Smooth muscle cell (in vitro differentiated cells): ENCODE results near the gene PHLDB1. TPM values are rescaled to one million over a fixed set of nuclear protein-coding genes. Genes with fewer than 3 reads are reported as not detected.
A peak's percentile ranks its signal among the peaks of the same experiment; 100 is the strongest.

Source experiments
- DNase-seq: peaks from one replicate; lab custom pipeline; 2025; ENCODE audit not compliant: unreplicated experiment; lab: John Stamatoyannopoulos, UW
- H2AFZ ChIP-seq: fragments of 200-600 bp; sonication (generic); 2 replicates; pipeline ENCODE4 v1.6.0; 2016; ENCODE audit warnings: antibody characterized with exemption, low read depth, mild to moderate bottlenecking
- H3F3A ChIP-seq: fragments of 200-600 bp; sonication (generic); 2 replicates; pipeline ENCODE4 v1.6.0; 2017; ENCODE audit warnings: antibody characterized with exemption, low read depth
- H3K27ac ChIP-seq: fragments of 200-600 bp; sonication (generic); 2 replicates; pipeline ENCODE4 v1.5.1; 2016; ENCODE audit warnings: low read depth, mild to moderate bottlenecking
- H3K27me3 ChIP-seq: fragments of 200-600 bp; sonication (generic); 2 replicates; pipeline ENCODE4 v1.6.1; 2016; ENCODE audit warnings: low read depth, mild to moderate bottlenecking
- H3K36me3 ChIP-seq: fragments of 200-600 bp; sonication (generic); 2 replicates; pipeline ENCODE4 v1.5.1; 2016; ENCODE audit warnings: low read depth
- H3K4me1 ChIP-seq: fragments of 200-600 bp; sonication (generic); 2 replicates; pipeline ENCODE4 v1.5.1; 2016; ENCODE audit warnings: low read depth
- H3K4me2 ChIP-seq: fragments of 200-600 bp; sonication (generic); 2 replicates; pipeline ENCODE4 v1.6.0; 2016; ENCODE audit warnings: mild to moderate bottlenecking
- H3K4me3 ChIP-seq: fragments of 200-600 bp; sonication (generic); 2 replicates; pipeline ENCODE4 v1.5.1; 2016; ENCODE audit warnings: mild to moderate bottlenecking
- H3K79me2 ChIP-seq: fragments of 200-600 bp; sonication (generic); 2 replicates; pipeline ENCODE4 v1.6.0; 2016; ENCODE audit warnings: low read depth, mild to moderate bottlenecking
- H3K9ac ChIP-seq: fragments of 200-600 bp; sonication (generic); 2 replicates; pipeline ENCODE4 v1.6.0; 2016; ENCODE audit warnings: low read depth
- H3K9me3 ChIP-seq: fragments of 200-600 bp; sonication (generic); replicated peaks from 2 replicates; pipeline ENCODE4 v1.5.1; 2016; ENCODE audit warnings: low read depth
- H4K20me1 ChIP-seq: fragments of 200-600 bp; sonication (generic); 2 replicates; pipeline ENCODE4 v1.6.0; 2016; ENCODE audit warnings: low read depth
- WGBS: methylation state at CpG from one replicate; pipeline ENCODE4 v1.1.7; 2016; ENCODE audit warnings: low lambda C conversion rate; 5-methylcytosine and 5-hydroxymethylcytosine counted together
- polyA plus RNA-seq: library from polyadenylated mRNA; unstranded; fragments of >200 nt; fragmentation: Nextera tagmentation; extraction: Ambion mirVana; gene quantifications from 2 replicates; pipeline ENCODE4 v1.2.1, GENCODE V29; 2016
- total RNA-seq: library from RNA; depleted of rRNA; stranded (reverse); fragments of >200 nt; gene quantifications from 2 replicates; pipeline ENCODE4 v1.2.3, GENCODE V29; 2014
- TF ChIP-seq, protein P1 (sequence below): fragments of 200-600 bp; sonication (generic); IDR thresholded peaks from 2 replicates; pipeline ENCODE4 v1.5.1; 2017; ENCODE audit warnings: borderline replicate concordance, mild to moderate bottlenecking, antibody characterized with exemption; ENCODE audit not compliant: insufficient read depth, poor library complexity, severe bottlenecking

PHLDB1 gene
- total and polyA plus RNA-seq, 2 experiments from 2014 or later: 86.0 to 89.0 TPM

DNA sequence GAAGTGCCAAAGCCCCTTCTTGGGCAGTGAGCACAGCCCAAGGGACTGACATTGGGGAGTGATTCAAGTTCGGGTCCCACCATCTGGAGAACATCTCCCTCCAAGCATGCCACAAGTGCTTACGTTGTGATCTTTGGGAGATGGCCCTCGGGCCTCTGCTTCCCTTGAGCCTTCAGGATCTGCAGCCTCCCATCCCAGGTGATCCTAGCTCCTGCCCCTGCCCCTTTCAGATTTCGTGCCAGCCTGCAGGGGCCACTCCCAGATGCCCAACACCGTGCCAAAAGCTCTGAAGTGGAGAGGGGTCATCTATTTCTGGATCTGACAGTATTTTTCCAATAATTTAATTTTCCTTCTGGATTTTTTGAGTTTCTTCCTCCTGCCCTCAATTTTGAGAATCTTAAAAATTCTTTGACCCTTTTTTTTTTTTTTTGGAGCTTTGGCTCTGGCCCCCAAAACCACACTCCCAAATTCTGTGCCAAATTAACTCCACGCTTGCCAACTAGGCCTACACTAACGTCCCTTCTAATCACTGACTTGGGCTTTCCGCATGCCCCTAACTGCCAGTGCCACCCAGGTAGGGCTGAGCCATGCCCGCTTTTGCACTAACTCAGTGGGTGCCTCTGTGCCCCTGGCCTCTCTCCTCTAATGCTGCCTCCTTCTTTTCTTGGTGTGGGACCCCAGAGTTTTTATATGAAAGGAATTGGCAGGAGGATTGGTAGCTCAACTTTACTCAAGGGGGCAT is 25.3 kb downstream of the PHLDB1 start:
- Histone ChIP-seq H3K27me3 (no peaks in the 10 kb centered on the region), H3K79me2 (peaks cover 9% of the 10 kb centered on the region), H3K4me2 (no peak overlapping the region), H4K20me1 (peaks cover 99% of the 10 kb centered on the region), H3K4me1 (peaks cover 21% of the 10 kb centered on the region), H3K9me3 (no peaks in the 10 kb centered on the region), H3F3A (no peaks in the 10 kb centered on the region), H3K9ac (no peak overlapping the region), H3K27ac (no peak overlapping the region), H2AFZ (no peak overlapping the region), H3K4me3 (no peak overlapping the region), H3K36me3 (no peaks in the 10 kb centered on the region)
- 96% methylated on average over 9 of the region's 9 CpGs for WGBS
- no peak for DNase-seq
- TF ChIP-seq, protein P1, sequence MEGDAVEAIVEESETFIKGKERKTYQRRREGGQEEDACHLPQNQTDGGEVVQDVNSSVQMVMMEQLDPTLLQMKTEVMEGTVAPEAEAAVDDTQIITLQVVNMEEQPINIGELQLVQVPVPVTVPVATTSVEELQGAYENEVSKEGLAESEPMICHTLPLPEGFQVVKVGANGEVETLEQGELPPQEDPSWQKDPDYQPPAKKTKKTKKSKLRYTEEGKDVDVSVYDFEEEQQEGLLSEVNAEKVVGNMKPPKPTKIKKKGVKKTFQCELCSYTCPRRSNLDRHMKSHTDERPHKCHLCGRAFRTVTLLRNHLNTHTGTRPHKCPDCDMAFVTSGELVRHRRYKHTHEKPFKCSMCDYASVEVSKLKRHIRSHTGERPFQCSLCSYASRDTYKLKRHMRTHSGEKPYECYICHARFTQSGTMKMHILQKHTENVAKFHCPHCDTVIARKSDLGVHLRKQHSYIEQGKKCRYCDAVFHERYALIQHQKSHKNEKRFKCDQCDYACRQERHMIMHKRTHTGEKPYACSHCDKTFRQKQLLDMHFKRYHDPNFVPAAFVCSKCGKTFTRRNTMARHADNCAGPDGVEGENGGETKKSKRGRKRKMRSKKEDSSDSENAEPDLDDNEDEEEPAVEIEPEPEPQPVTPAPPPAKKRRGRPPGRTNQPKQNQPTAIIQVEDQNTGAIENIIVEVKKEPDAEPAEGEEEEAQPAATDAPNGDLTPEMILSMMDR: no peak

DNA sequence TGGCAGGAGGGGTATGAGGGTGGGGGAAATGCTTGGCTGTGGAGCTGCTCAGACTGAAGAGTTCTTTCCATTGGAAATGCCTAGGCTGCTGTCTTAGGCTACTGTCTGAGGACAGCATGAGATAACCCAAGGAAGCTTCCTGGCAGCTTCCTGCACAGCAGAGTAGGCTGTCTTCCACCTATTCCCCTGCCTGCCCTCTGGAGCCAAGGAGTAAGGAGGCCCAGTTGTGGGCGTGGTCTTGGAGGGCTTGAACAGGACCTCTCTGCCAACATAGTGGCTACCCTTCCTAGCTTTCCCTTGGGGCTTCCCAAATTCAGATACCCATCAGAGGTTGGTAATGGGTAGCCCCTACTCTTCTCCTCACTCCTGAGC is 25.9 kb downstream of the PHLDB1 start:
- no peak overlapping the region for H3K27ac ChIP-seq
- no peak overlapping the region for H2AFZ ChIP-seq
- H3K79me2 ChIP-seq: peaks cover 11% of the 10 kb centered on the region
- H3K9ac ChIP-seq: no peak overlapping the region
- H3K27me3 ChIP-seq: no peaks in the 10 kb centered on the region
- H3K4me1 ChIP-seq: peaks cover 21% of the 10 kb centered on the region
- H3K36me3 ChIP-seq: no peaks in the 10 kb centered on the region
- H3K4me3 ChIP-seq: no peak overlapping the region
- H4K20me1 ChIP-seq: peaks cover 99% of the 10 kb centered on the region
- 90% methylated on average over 1 of the region's 1 CpG for WGBS
- DNase-seq: no peak
- no peak overlapping the region for H3K4me2 ChIP-seq
- TF ChIP-seq, protein P1: no peak
- H3K9me3 ChIP-seq: no peaks in the 10 kb centered on the region
- no peaks in the 10 kb centered on the region for H3F3A ChIP-seq

DNA sequence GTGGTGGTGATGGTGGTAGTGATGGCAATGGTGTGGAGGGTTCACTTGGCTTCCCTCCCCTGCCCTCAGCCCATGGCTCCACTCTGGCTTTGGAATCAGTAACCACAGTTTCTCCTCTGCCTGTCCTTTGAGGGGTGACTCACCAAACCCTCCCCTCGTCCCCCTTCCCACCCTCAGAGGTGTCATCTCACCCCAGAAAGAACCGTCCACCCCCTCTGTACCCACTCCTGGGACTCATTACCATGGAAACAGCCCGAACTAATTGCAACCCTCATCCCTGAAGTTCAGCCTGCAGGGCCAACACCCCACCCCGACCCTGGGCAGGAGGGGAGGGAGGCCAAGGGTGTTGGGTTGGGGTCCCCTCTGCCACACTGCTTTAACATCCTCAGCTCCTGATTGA is 26.6 kb downstream of the PHLDB1 start:
- no peak overlapping the region for H3K4me3 ChIP-seq
- 47% methylated on average over 4 of the region's 4 CpGs for WGBS
- no peak overlapping the region for H2AFZ ChIP-seq
- peak overlapping the region; percentile 54 for H3K4me2 ChIP-seq
- no peaks in the 10 kb centered on the region for H3F3A ChIP-seq
- no peaks in the 10 kb centered on the region for H3K36me3 ChIP-seq
- peaks cover 99% of the 10 kb centered on the region for H4K20me1 ChIP-seq
- TF ChIP-seq, protein P1: no peak
- H3K4me1 ChIP-seq: peaks cover 21% of the 10 kb centered on the region
- peak overlapping the region; percentile 35 for H3K27ac ChIP-seq
- no peak for DNase-seq
- H3K9ac ChIP-seq: no peak overlapping the region
- H3K9me3 ChIP-seq: no peaks in the 10 kb centered on the region
- peaks cover 12% of the 10 kb centered on the region for H3K79me2 ChIP-seq
- H3K27me3 ChIP-seq: no peaks in the 10 kb centered on the region
